Brain microvascular endothelial cell (primary cell): ENCODE data around the gene IL36RN.

Source experiments
- DNase-seq: peaks from one replicate; pipeline ENCODE4 v3.0.0-alpha.2; 2020
- H3K27ac ChIP-seq: fragments of 250-450 bp; sonication (Bioruptor Pico); 2 replicates; pipeline ENCODE4 v1.5.1; 2020; ENCODE audit warnings: mild to moderate bottlenecking, moderate library complexity
- H3K27me3 ChIP-seq: fragments of 250-450 bp; sonication (Bioruptor Pico); replicated peaks from 2 replicates; pipeline ENCODE4 v1.5.1; 2020; ENCODE audit warnings: mild to moderate bottlenecking
- H3K36me3 ChIP-seq: fragments of 250-450 bp; sonication (Bioruptor Pico); replicated peaks from 2 replicates; pipeline ENCODE4 v1.5.1; 2020; ENCODE audit warnings: mild to moderate bottlenecking
- H3K4me3 ChIP-seq: 2 replicates; pipeline ENCODE4 v1.5.1; 2011; ENCODE audit warnings: low read depth, mild to moderate bottlenecking, control low read depth, low read length, moderate library complexity
- in situ Hi-C: cut with HindIII; loops from 2 replicates; pipeline ENCODE4 v1.10.0; 2017; ENCODE audit warnings: low sequenced_read_pairs, low pct_ligation_motif_present
- TF ChIP-seq, protein P1 (sequence below): IDR thresholded peaks from 2 replicates; pipeline ENCODE4 v1.5.1; 2011; ENCODE audit warnings: low read depth, mild to moderate bottlenecking, moderate library complexity, low read length, control low read depth, inconsistent platforms; ENCODE audit errors: missing control alignments

Gene IL36RN

GRCh38 chr2:113013336-113013661, 45.7 kb upstream of the IL36RN start:
- Histone ChIP-seq H3K27ac (no peak overlapping the region), H3K4me3 (no peak overlapping the region), H3K36me3 (no peaks in the 10 kb centered on the region), H3K27me3 (peaks cover 2% of the 10 kb centered on the region)
- TF ChIP-seq, protein P1, sequence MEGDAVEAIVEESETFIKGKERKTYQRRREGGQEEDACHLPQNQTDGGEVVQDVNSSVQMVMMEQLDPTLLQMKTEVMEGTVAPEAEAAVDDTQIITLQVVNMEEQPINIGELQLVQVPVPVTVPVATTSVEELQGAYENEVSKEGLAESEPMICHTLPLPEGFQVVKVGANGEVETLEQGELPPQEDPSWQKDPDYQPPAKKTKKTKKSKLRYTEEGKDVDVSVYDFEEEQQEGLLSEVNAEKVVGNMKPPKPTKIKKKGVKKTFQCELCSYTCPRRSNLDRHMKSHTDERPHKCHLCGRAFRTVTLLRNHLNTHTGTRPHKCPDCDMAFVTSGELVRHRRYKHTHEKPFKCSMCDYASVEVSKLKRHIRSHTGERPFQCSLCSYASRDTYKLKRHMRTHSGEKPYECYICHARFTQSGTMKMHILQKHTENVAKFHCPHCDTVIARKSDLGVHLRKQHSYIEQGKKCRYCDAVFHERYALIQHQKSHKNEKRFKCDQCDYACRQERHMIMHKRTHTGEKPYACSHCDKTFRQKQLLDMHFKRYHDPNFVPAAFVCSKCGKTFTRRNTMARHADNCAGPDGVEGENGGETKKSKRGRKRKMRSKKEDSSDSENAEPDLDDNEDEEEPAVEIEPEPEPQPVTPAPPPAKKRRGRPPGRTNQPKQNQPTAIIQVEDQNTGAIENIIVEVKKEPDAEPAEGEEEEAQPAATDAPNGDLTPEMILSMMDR: no peak
- in situ Hi-C loops: no loop called here
- DNase-seq: no peak

DNA sequence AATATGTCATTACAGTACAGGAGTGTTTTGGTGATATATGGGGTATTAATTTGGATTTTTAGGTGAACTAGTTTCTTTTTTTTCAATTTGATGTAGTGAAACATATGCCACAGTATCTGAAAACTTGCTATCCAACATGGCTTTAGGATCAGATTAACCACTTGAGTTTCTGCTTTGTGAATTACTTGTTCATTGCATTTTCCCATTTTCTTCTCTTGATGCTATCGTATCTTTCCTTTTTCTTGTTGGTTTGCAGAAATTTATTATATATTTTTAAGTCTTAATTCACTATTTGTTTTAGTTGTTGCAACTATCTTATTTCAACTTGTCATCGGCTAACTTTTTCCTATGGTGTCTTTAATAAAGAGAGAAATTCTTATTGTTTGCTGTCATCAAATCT, 44.9 kb upstream of the IL36RN start:
- no peak for DNase-seq
- in situ Hi-C loops: no loop called here
- TF ChIP-seq, protein P1: no peak

GRCh38 chr2:113015042-113015441, 44.0 kb upstream of the IL36RN start:
- in situ Hi-C loops: no loop called here
- H3K27me3 ChIP-seq: peaks cover 2% of the 10 kb centered on the region
- TF ChIP-seq, protein P1: no peak
- no peak overlapping the region for H3K27ac ChIP-seq
- no peak overlapping the region for H3K4me3 ChIP-seq
- no peaks in the 10 kb centered on the region for H3K36me3 ChIP-seq
- DNase-seq: no peak

More for the DNA sequence above, 44.9 kb upstream of the IL36RN start:
- H3K27ac ChIP-seq: no peak overlapping the region
- peaks cover 2% of the 10 kb centered on the region for H3K27me3 ChIP-seq
- H3K36me3 ChIP-seq: no peaks in the 10 kb centered on the region
- H3K4me3 ChIP-seq: no peak overlapping the region

DNA sequence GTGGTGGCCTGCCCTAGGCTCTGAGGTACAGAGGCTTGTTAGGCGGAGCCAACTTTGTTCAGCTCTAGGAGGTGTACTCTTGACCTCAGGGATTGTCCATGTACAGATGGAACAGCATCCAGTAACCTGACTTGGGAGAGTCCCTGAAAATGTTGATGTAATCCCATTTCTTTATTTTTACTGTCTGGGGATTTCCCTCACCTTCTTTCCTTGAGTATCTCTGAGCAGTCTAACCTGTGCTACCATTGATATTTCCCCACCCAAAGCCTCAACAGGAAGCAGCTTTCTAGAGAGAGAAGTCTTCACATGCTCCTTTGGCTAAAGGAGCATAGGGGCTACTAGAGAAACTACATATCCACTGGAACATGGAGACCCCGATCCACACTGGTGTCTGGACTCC, 43.3 kb upstream of the IL36RN start:
- TF ChIP-seq, protein P1: no peak
- in situ Hi-C loops: no loop called here
- H3K36me3 ChIP-seq: no peaks in the 10 kb centered on the region
- DNase-seq: no peak
- peaks cover 2% of the 10 kb centered on the region for H3K27me3 ChIP-seq
- H3K4me3 ChIP-seq: no peak overlapping the region
- no peak overlapping the region for H3K27ac ChIP-seq

DNA sequence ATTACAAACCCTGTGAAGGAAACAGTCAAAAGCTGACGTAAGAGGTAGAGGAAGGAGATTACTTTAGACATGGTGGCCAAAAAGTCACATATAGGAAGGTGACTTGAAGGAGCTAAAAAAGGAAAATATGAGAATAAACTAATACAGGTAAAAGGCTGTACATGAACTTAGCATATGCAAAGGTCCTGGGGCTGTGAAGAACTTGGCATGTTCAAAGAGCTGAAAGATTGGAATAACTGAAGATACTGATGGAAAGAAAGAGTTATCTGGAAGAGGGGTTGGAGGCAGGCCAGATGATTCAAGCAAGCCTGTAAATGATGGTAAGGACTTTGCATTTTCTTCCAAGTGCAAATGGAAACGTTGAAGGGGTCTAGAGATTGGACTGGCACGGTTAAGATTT, 40.5 kb upstream of the IL36RN start:
- TF ChIP-seq, protein P1: no peak
- in situ Hi-C loops: no loop called here
- no peak for DNase-seq
- no peak overlapping the region for H3K27ac ChIP-seq
- no peak overlapping the region for H3K4me3 ChIP-seq
- no peaks in the 10 kb centered on the region for H3K36me3 ChIP-seq
- peaks cover 7% of the 10 kb centered on the region for H3K27me3 ChIP-seq

GRCh38 chr2:113021312-113021711, 37.7 kb upstream of the IL36RN start:
- no peak for DNase-seq
- Histone ChIP-seq H3K36me3 (no peaks in the 10 kb centered on the region), H3K4me3 (no peak overlapping the region), H3K27ac (no peak overlapping the region), H3K27me3 (peaks cover 14% of the 10 kb centered on the region)
- TF ChIP-seq, protein P1: no peak
- in situ Hi-C loops: no loop called here
